Heart right ventricle (tissue), 16 donors: ENCODE results near the gene TSACC. TPM values are rescaled to one million over a fixed set of nuclear protein-coding genes. Genes with fewer than 3 reads are reported as not detected.
"Not testable (repeated sequence)": the region's sequence is repeated elsewhere in the genome, so short reads cannot be mapped to it uniquely, and the experiment has no call there.

Experiments
- ATAC-seq, 8 donors: fragments of 200-7000 bp; cut with Tn5 transposase; one replicate each; pipeline ENCODE4 v1.9.1; 2020; ENCODE audit warnings: mild to moderate bottlenecking in 8 of 8, moderate library complexity in 8 of 8, moderate number of reproducible peaks in 1 of 8
- DNase-seq, 2 donors: peaks; one replicate each; pipeline ENCODE4 v3.0.0-alpha.2; 2020
- H3K27ac ChIP-seq, 10 donors: fragments of 200-600 bp; sonication (generic) in 2 of 10; one replicate each; pipeline versions ENCODE4 v1.5.0 to v1.8.0; 2020 to 2022; ENCODE audit warnings: mild to moderate bottlenecking in 3 of 10
- H3K27me3 ChIP-seq, 7 donors: fragments of 200-600 bp; one replicate each; pipeline ENCODE4 v1.8.0; 2021 to 2022; ENCODE audit warnings: mild to moderate bottlenecking in 2 of 7
- H3K36me3 ChIP-seq, 9 donors: fragments of 200-600 bp; sonication (generic) in 1 of 9; one replicate each; pipeline versions ENCODE4 v1.5.0 to v1.8.0; 2020 to 2022; ENCODE audit warnings: mild to moderate bottlenecking in 2 of 9
- H3K4me1 ChIP-seq, 9 donors: fragments of 200-600 bp; sonication (generic) in 1 of 9; one replicate each; pipeline versions ENCODE4 v1.5.0 to v1.8.0; 2020 to 2022; ENCODE audit warnings: mild to moderate bottlenecking in 4 of 9
- H3K4me3 ChIP-seq, 10 donors: fragments of 200-600 bp; sonication (generic) in 2 of 10; one replicate each; pipeline versions ENCODE4 v1.5.0 to v1.8.0; 2020 to 2022; ENCODE audit warnings: mild to moderate bottlenecking in 7 of 10, moderate library complexity in 2 of 10
- H3K9me3 ChIP-seq, 11 donors: fragments of 200-600 bp in 10 of 11; sonication (generic) in 2 of 11; one replicate each; pipeline versions ENCODE4 v1.5.0 to v1.8.0; 2013 to 2022; ENCODE audit warnings: mild to moderate bottlenecking in 2 of 11, control low read depth in 1 of 11, moderate library complexity in 1 of 11
- CTCF ChIP-seq, 9 donors: fragments of 200-600 bp; sonication (generic) in 2 of 9; IDR thresholded peaks; one replicate each; pipeline versions ENCODE4 v1.5.0 to v1.8.0; 2021 to 2022; ENCODE audit warnings: antibody characterized with exemption in 9 of 9, mild to moderate bottlenecking in 5 of 9, moderate library complexity in 1 of 9
- WGBS, 2 donors: extraction: QIAGEN DNeasy Blood & Tissue Kit; methylation state at CpG; one replicate each; pipeline ENCODE4 v1.1.7; 2013; ENCODE audit warnings: inconsistent platforms in 1 of 2; 5-methylcytosine and 5-hydroxymethylcytosine counted together
- intact Hi-C, 10 donors: fragments of 100-400 bp; cut with DNase I; formaldehyde crosslinking; loops; one replicate each; pipeline versions ENCODE4 v1.11.1 to v1.14.2; 2022
- polyA plus RNA-seq, 2 donors: library from polyadenylated mRNA; stranded (reverse); fragments of 200-250 nt; gene quantifications; one replicate each; pipeline ENCODE4 v1.2.3, GENCODE V29; 2013
- total RNA-seq, 10 donors: library from RNA; stranded (reverse); fragmentation: NEBNext Ultra II Directional in 3 of 10; extraction: Animal tissue kit (Norgen Biotek cat#: 25700) in 3 of 10; gene quantifications; one replicate each; pipeline versions ENCODE4 v1.2.1 to v1.2.4, GENCODE V29; 2021 to 2023
- donor health status: Arrhythmogenic right ventricular cardiomyopathy.
- donor health status: ischemic (EF 13 %, LVEDD 7.1; RV severe dilation, severe dysfunction).
- donor health status: healthy with polysubstance abuse.
- donor health status: DM: no; HTN: yes; CAD: no.
- donor health status: DM: no; HTN: no; CAD: no.
- donor health status: ischemic (EF 25% LVEDD 6.9; RV normal size, moderate dysfunction).
- donor health status: ischemic (EF 25% LVEDD 5.7; RV mildly dilated, moderate dysfunction).
- donor health status: healthy.
- donor health status: DM: yes; HTN: yes; CAD: no.
- donor health status: Ischemic cardiomyopathy.
- donor health status: ischemic (EF 35%, LVEDD 5.7; RV mildly dilated, moderate dysfunction).
- donor health status: nonischemic (EF 11% LVEDD 7.7; RV severe dilation, severe dysfunction).
- donor health status: DM: yes; HTN: yes; CAD: no.
- donor health status: PGD.
- donor health status: ischemic (EF 29% LVEDD 5.4; RV normal size, mild dysfunction).
- donor health status: nonischemic (EF 23%, LVEDD 6.1; RV moderate dilation, normal function).

The TSACC gene
- total and polyA plus RNA-seq, 12 donors: 0.64 to 0.79 (median 0.66) TPM; not detected in 9

GRCh38 chr1:156346636-156347035, 8.3 kb downstream of the TSACC start:
- no peaks in the 10 kb centered on the region for H3K9me3 ChIP-seq
- intact Hi-C loops: no loop called here
- no peak overlapping the region for H3K27ac ChIP-seq
- no peak for DNase-seq
- ATAC-seq: no peak
- no peaks in the 10 kb centered on the region for H3K36me3 ChIP-seq
- H3K4me3 ChIP-seq: no peak overlapping the region
- peaks cover 0 to 28% (median 11%) of the 10 kb centered on the region in 7 donors for H3K27me3 ChIP-seq
- H3K4me1 ChIP-seq: no peaks in the 10 kb centered on the region
- WGBS, 2 donors: 54 to 58% methylated on average over 2 of the region's 2 CpGs
- TF ChIP-seq CTCF (IDR thresholded peaks at IDR 0.05): no peak

- H3K4me3 ChIP-seq: no peak overlapping the region
- no peaks in the 10 kb centered on the region for H3K4me1 ChIP-seq
- no peak overlapping the region for H3K27ac ChIP-seq
- DNase-seq (no peak), ATAC-seq (no peak)
- no peak for TF ChIP-seq CTCF (IDR thresholded peaks at IDR 0.05)
- intact Hi-C loops: no loop called here
- peaks cover 0 to 28% (median 11%) of the 10 kb centered on the region in 7 donors for H3K27me3 ChIP-seq
- H3K9me3 ChIP-seq: no peaks in the 10 kb centered on the region
- no peaks in the 10 kb centered on the region for H3K36me3 ChIP-seq
- WGBS, 2 donors: 65 to 75% methylated on average over 4 of the region's 4 CpGs
Measured at GRCh38 chr1:156347331-156347730, 9.0 kb downstream of the TSACC start.

- H3K4me3 ChIP-seq, ATAC-seq, H3K4me1 ChIP-seq, H3K27ac ChIP-seq, intact Hi-C loops, H3K36me3 ChIP-seq, H3K9me3 ChIP-seq, DNase-seq: not testable (repeated sequence)
- peaks cover 0 to 30% (median 27%) of the 10 kb centered on the region in 7 donors for H3K27me3 ChIP-seq
- 91 to 94% methylated on average over 13 of the region's 13 CpGs for WGBS, 2 donors
Measured at GRCh38 chr1:156352481-156352880, 14.2 kb downstream of the TSACC start.

GRCh38 chr1:156356262-156356874, 18.0 kb downstream of the TSACC start:
- Histone ChIP-seq H3K27me3 (peaks cover 0 to 56% (median 41%) of the 10 kb centered on the region in 7 donors), H3K4me1 (peaks cover 0 to 6% (median 0%) of the 10 kb centered on the region in 9 donors), H3K27ac (no peak overlapping the region), H3K4me3 (no peak overlapping the region), H3K9me3 (no peaks in the 10 kb centered on the region), H3K36me3 (no peaks in the 10 kb centered on the region)
- intact Hi-C loops: no loop called here
- DNase-seq (no peak), ATAC-seq (no peak)
- 51 to 57% methylated on average over 6 of the region's 6 CpGs for WGBS, 2 donors
- TF ChIP-seq CTCF (IDR thresholded peaks at IDR 0.05): no peak

GRCh38 chr1:156356875-156357534, 18.7 kb downstream of the TSACC start:
- WGBS, 2 donors: 9% methylated on average over 22 of the region's 22 CpGs
- intact Hi-C loops: no loop called here
- H3K27me3 ChIP-seq: peaks cover 0 to 56% (median 39%) of the 10 kb centered on the region in 7 donors
- H3K4me3 ChIP-seq: no peak overlapping the region
- no peak overlapping the region for H3K27ac ChIP-seq
- no peaks in the 10 kb centered on the region for H3K9me3 ChIP-seq
- no peaks in the 10 kb centered on the region for H3K36me3 ChIP-seq
- TF ChIP-seq CTCF (IDR thresholded peaks at IDR 0.05): peak; percentile 54 to 89 (median 78)
- DNase-seq (peak in 1 of 2 donors; percentile 47), ATAC-seq (peak in 7 of 8 donors; percentile 52 to 88 (median 82))
- peaks cover 0 to 6% (median 0%) of the 10 kb centered on the region in 9 donors for H3K4me1 ChIP-seq
